OCI-LY1 (cell line): Measurements from ENCODE around the gene L3MBTL4.

Source experiments
- CTCF ChIP-seq: fragments of 200-600 bp; sonication (generic), shearing (Covaris generic); IDR thresholded peaks from 2 replicates; pipeline ENCODE4 v1.5.1; 2017; ENCODE audit warnings: mild to moderate bottlenecking, antibody characterized with exemption, low read length, moderate library complexity, mixed read lengths
- EZH2 ChIP-seq: fragments of 200-600 bp; sonication (generic), shearing (Covaris generic); IDR thresholded peaks from 2 replicates; pipeline ENCODE4 v1.8.0; 2017; ENCODE audit warnings: borderline replicate concordance, mixed run types, mild to moderate bottlenecking, antibody characterized with exemption, low read length, moderate library complexity, mixed read lengths

- TF ChIP-seq CTCF: no peak
- no peak for TF ChIP-seq EZH2
Observed at GRCh38 chr18:6313415-6313814, 101.3 kb downstream of the L3MBTL4 start.
